ENCODE data around the gene ATRNL1. TPM values are rescaled to one million over a fixed set of nuclear protein-coding genes. Genes with fewer than 3 reads are reported as not detected.

Gene ATRNL1
- total and polyA plus RNA-seq, 2 experiments from 2014 or later, result 4.8 to 29.7 TPM

- TF ChIP-seq ZNF462 (CRISPR knock-in tag; IDR thresholded peaks at IDR 0.05) (no peak), EZH2 (IDR thresholded peaks at IDR 0.05; ENCODE audit: low read depth, unreplicated experiment) (no peak), CREB1 (CRISPR knock-in tag; IDR thresholded peaks at IDR 0.05; ENCODE audit: low read depth) (no peak), ETS1 (IDR thresholded peaks at IDR 0.05) (no peak), CTCF (conservative IDR thresholded peaks at IDR 0.05; ENCODE audit: low read depth in 2 of 2) (no peak)
Measured at GRCh38 chr10:115945701-115946445, 852.7 kb downstream of the ATRNL1 start (continued).

Measured in GM23338 (cell line).